Activated T-helper 17 cell treated with anti-CD3 and anti-CD28 coated beads, Interleukin-2, amount 50 U/mL, for 72 hours (primary cell): ENCODE measurements around the gene JCAD. TPM values are rescaled to one million over a fixed set of nuclear protein-coding genes. Genes with fewer than 3 reads are reported as not detected.
A peak's percentile ranks its signal among the peaks of the same experiment; 100 is the strongest.
"Not testable (repeated sequence)": the region's sequence is repeated elsewhere in the genome, so short reads cannot be mapped to it uniquely, and the experiment has no call there.

Experiments
- ATAC-seq: fragments of 150-1000 bp; cut with Tn5 transposase; replicated peaks from 2 replicates; pipeline ENCODE4 v1.10.0; 2021; ENCODE audit warnings: mild to moderate bottlenecking, moderate library complexity
- H3K27ac Mint-ChIP-seq: one replicate; pipeline ENCODE4 v1.8.0; 2022; ENCODE audit warnings: mixed read lengths
- H3K27me3 Mint-ChIP-seq: one replicate; pipeline ENCODE4 v1.8.0; 2022; ENCODE audit warnings: mixed read lengths
- H3K36me3 Mint-ChIP-seq: one replicate; pipeline ENCODE4 v1.8.0; 2022; ENCODE audit warnings: low read depth, mild to moderate bottlenecking, mixed read lengths
- H3K4me1 Mint-ChIP-seq: one replicate; pipeline ENCODE4 v1.8.0; 2022; ENCODE audit warnings: mixed read lengths
- H3K4me3 Mint-ChIP-seq: one replicate; pipeline ENCODE4 v1.8.0; 2022; ENCODE audit warnings: mild to moderate bottlenecking, mixed read lengths
- H3K9me3 Mint-ChIP-seq: one replicate; pipeline ENCODE4 v1.8.0; 2022; ENCODE audit warnings: mixed read lengths
- total RNA-seq, 2 donors: library from RNA; stranded (reverse); gene quantifications; one replicate each; pipeline ENCODE4 v1.2.3, GENCODE V29; 2022

The JCAD gene
- total RNA-seq, 2 donors from 2014 or later: 0.58 TPM; not detected in 1

- H3K4me1 Mint-ChIP-seq: no peaks in the 10 kb centered on the region
- peaks cover 43% of the 10 kb centered on the region for H3K27me3 Mint-ChIP-seq
- H3K36me3 Mint-ChIP-seq: no peaks in the 10 kb centered on the region
- no peaks in the 10 kb centered on the region for H3K9me3 Mint-ChIP-seq
- H3K27ac Mint-ChIP-seq: no peak overlapping the region
- H3K4me3 Mint-ChIP-seq: no peak overlapping the region
- no peak for ATAC-seq
Measured at GRCh38 chr10:30011956-30012647, 47.3 kb downstream of the JCAD start.

GRCh38 chr10:30011396-30011795, 48.0 kb downstream of the JCAD start:
- H3K4me1 Mint-ChIP-seq: no peaks in the 10 kb centered on the region
- no peaks in the 10 kb centered on the region for H3K9me3 Mint-ChIP-seq
- no peak overlapping the region for H3K27ac Mint-ChIP-seq
- ATAC-seq: no peak
- H3K27me3 Mint-ChIP-seq: peaks cover 47% of the 10 kb centered on the region
- no peaks in the 10 kb centered on the region for H3K36me3 Mint-ChIP-seq
- H3K4me3 Mint-ChIP-seq: no peak overlapping the region

GRCh38 chr10:30007406-30007805, 52.0 kb downstream of the JCAD start:
- Mint-ChIP-seq H3K4me3 (no peak overlapping the region), H3K36me3 (no peaks in the 10 kb centered on the region), H3K27ac (no peak overlapping the region), H3K4me1 (no peaks in the 10 kb centered on the region), H3K27me3 (peaks cover 40% of the 10 kb centered on the region), H3K9me3 (no peaks in the 10 kb centered on the region)
- no peak for ATAC-seq

- Mint-ChIP-seq H3K36me3 (no peaks in the 10 kb centered on the region), H3K9me3 (no peaks in the 10 kb centered on the region), H3K27me3 (peaks cover 37% of the 10 kb centered on the region), H3K4me1 (no peaks in the 10 kb centered on the region), H3K4me3 (no peak overlapping the region), H3K27ac (no peak overlapping the region)
- no peak for ATAC-seq
Measured at GRCh38 chr10:30006410-30006809, 53.0 kb downstream of the JCAD start.

GRCh38 chr10:30005116-30005515, 54.3 kb downstream of the JCAD start:
- not testable (repeated sequence) for H3K9me3 Mint-ChIP-seq, H3K4me1 Mint-ChIP-seq, ATAC-seq, H3K36me3 Mint-ChIP-seq, H3K27ac Mint-ChIP-seq, H3K4me3 Mint-ChIP-seq
- peaks cover 37% of the 10 kb centered on the region for H3K27me3 Mint-ChIP-seq

GRCh38 chr10:30002426-30003266, 56.7 kb downstream of the JCAD start:
- no peak overlapping the region for H3K4me3 Mint-ChIP-seq
- H3K9me3 Mint-ChIP-seq: no peaks in the 10 kb centered on the region
- ATAC-seq: peak; percentile 79
- H3K4me1 Mint-ChIP-seq: no peaks in the 10 kb centered on the region
- H3K36me3 Mint-ChIP-seq: no peaks in the 10 kb centered on the region
- H3K27me3 Mint-ChIP-seq: peaks cover 37% of the 10 kb centered on the region
- H3K27ac Mint-ChIP-seq: no peak overlapping the region

- Mint-ChIP-seq H3K4me1 (no peaks in the 10 kb centered on the region), H3K9me3 (no peaks in the 10 kb centered on the region), H3K27me3 (peaks cover 30% of the 10 kb centered on the region), H3K27ac (no peak overlapping the region), H3K4me3 (no peak overlapping the region), H3K36me3 (no peaks in the 10 kb centered on the region)
- ATAC-seq: no peak
Measured at GRCh38 chr10:30000802-30001571, 58.4 kb downstream of the JCAD start.

- Mint-ChIP-seq H3K36me3 (no peaks in the 10 kb centered on the region), H3K27me3 (peaks cover 38% of the 10 kb centered on the region), H3K4me3 (no peak overlapping the region), H3K9me3 (no peaks in the 10 kb centered on the region), H3K4me1 (no peaks in the 10 kb centered on the region), H3K27ac (no peak overlapping the region)
- peak; percentile 72 for ATAC-seq
Measured at GRCh38 chr10:29998142-29998808, 61.1 kb downstream of the JCAD start.

GRCh38 chr10:29994811-29995210, 64.6 kb downstream of the JCAD start:
- peaks cover 41% of the 10 kb centered on the region for H3K27me3 Mint-ChIP-seq
- no peaks in the 10 kb centered on the region for H3K9me3 Mint-ChIP-seq
- no peak for ATAC-seq
- no peak overlapping the region for H3K27ac Mint-ChIP-seq
- no peak overlapping the region for H3K4me3 Mint-ChIP-seq
- H3K36me3 Mint-ChIP-seq: no peaks in the 10 kb centered on the region
- H3K4me1 Mint-ChIP-seq: no peaks in the 10 kb centered on the region

GRCh38 chr10:29993319-29993915, 66.0 kb downstream of the JCAD start:
- Mint-ChIP-seq H3K4me1 (no peaks in the 10 kb centered on the region), H3K4me3 (no peak overlapping the region), H3K27me3 (peaks cover 41% of the 10 kb centered on the region), H3K27ac (no peak overlapping the region), H3K9me3 (no peaks in the 10 kb centered on the region), H3K36me3 (no peaks in the 10 kb centered on the region)
- no peak for ATAC-seq

GRCh38 chr10:29992914-29993313, 66.5 kb downstream of the JCAD start:
- Mint-ChIP-seq H3K27me3 (peaks cover 41% of the 10 kb centered on the region), H3K4me1 (no peaks in the 10 kb centered on the region), H3K36me3 (no peaks in the 10 kb centered on the region), H3K27ac (no peak overlapping the region), H3K4me3 (no peak overlapping the region), H3K9me3 (no peaks in the 10 kb centered on the region)
- no peak for ATAC-seq

- no peaks in the 10 kb centered on the region for H3K4me1 Mint-ChIP-seq
- no peaks in the 10 kb centered on the region for H3K9me3 Mint-ChIP-seq
- no peak overlapping the region for H3K4me3 Mint-ChIP-seq
- ATAC-seq: no peak
- no peaks in the 10 kb centered on the region for H3K36me3 Mint-ChIP-seq
- no peak overlapping the region for H3K27ac Mint-ChIP-seq
- peaks cover 36% of the 10 kb centered on the region for H3K27me3 Mint-ChIP-seq
Measured at GRCh38 chr10:29991382-29991781, 68.0 kb downstream of the JCAD start.

- no peak overlapping the region for H3K4me3 Mint-ChIP-seq
- peaks cover 28% of the 10 kb centered on the region for H3K27me3 Mint-ChIP-seq
- ATAC-seq: no peak
- no peak overlapping the region for H3K27ac Mint-ChIP-seq
- no peaks in the 10 kb centered on the region for H3K4me1 Mint-ChIP-seq
- H3K9me3 Mint-ChIP-seq: peaks cover 11% of the 10 kb centered on the region
- no peaks in the 10 kb centered on the region for H3K36me3 Mint-ChIP-seq
Measured at GRCh38 chr10:29987471-29987870, 71.9 kb downstream of the JCAD start.
